ENCODE results near the gene AMER3. TPM values are rescaled to one million over a fixed set of nuclear protein-coding genes. Genes with fewer than 3 reads are reported as not detected.

AMER3 gene
- total RNA-seq, 2 experiments from 2014 or later: not detected

GRCh38 chr2:130807659-130808385 lies 52.5 kb downstream of the AMER3 start:
- ChIA-PET CTCF (no interaction called here), POLR2A (no interaction called here)

- ChIA-PET POLR2A (no interaction called here), CTCF (no interaction called here)
These were observed 53.3 kb downstream of the AMER3 start for GRCh38 chr2:130808482-130809268.

- CTCF ChIA-PET: interaction anchor here (1.5 kb wide), 1 partner anchor 13 kb away, joined by 4 read pairs; no protein-coding TSS in a partner anchor
These were observed 55.1 kb downstream of the AMER3 start for GRCh38 chr2:130810490-130810889.

GRCh38 chr2:130813722-130814121 lies 58.4 kb downstream of the AMER3 start:
- ChIA-PET CTCF (no interaction called here), POLR2A (no interaction called here)

More at GRCh38 chr2:130810490-130810889, 55.1 kb downstream of the AMER3 start:
- POLR2A ChIA-PET: no interaction called here

GRCh38 chr2:130814931-130815680 lies 59.8 kb downstream of the AMER3 start:
- CTCF ChIA-PET: no interaction called here

More at GRCh38 chr2:130814931-130815680, 59.8 kb downstream of the AMER3 start:
- POLR2A ChIA-PET: no interaction called here

Other genes with a start within 250 kb of the AMER3 start
- gene POTEI, start 246.2 kb upstream of the AMER3 start, total RNA-seq: not detected
- gene CFC1B, start 234.3 kb upstream of the AMER3 start, total RNA-seq: not detected
- gene CFC1, start 156.0 kb upstream of the AMER3 start, total RNA-seq: not detected
- gene POTEJ, start 144.1 kb upstream of the AMER3 start, total RNA-seq: not detected
- not detected for gene GPR148, start 26.5 kb upstream of the AMER3 start, total RNA-seq
- under 1 TPM; 0.63 to 0.80 TPM for gene ARHGEF4, start 81.4 kb downstream of the AMER3 start, total RNA-seq

Data from activated CD8-positive, alpha-beta memory T cell treated with anti-CD3 and anti-CD28 coated beads for 36 hours (primary cell).